NCI-H2171 treated with DMSO at 0.1 percent for 48 hours (cell line): Measurements from ENCODE around the gene SKIC2.
"Not testable (repeated sequence)": the region's sequence is repeated elsewhere in the genome, so short reads cannot be mapped to it uniquely, and the experiment has no call there.

ENCODE experiments used
- DNase-seq: peaks from one replicate; lab custom pipeline; 2025; lab: John Stamatoyannopoulos, UW

Gene SKIC2

GRCh38 chr6:32004864-32005537, 46.0 kb downstream of the SKIC2 start:
- DNase-seq = not testable (repeated sequence)

DNA sequence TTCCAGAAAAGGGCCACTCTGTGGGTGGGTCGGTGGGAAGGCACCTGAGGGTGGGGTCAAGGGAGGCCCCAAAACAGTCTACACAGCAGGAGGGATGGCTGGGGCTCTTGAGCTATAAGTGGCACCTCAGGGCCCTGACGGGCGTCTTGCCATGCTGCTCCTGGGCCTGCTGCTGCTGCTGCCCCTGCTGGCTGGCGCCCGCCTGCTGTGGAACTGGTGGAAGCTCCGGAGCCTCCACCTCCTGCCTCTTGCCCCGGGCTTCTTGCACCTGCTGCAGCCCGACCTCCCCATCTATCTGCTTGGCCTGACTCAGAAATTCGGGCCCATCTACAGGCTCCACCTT, 46.5 kb downstream of the SKIC2 start:
- DNase-seq = not testable (repeated sequence)

GRCh38 chr6:32005991-32006529, 47.1 kb downstream of the SKIC2 start:
- not testable (repeated sequence) for DNase-seq

- not testable (repeated sequence) for DNase-seq
Observed at GRCh38 chr6:32007086-32007485, 48.1 kb downstream of the SKIC2 start.

DNA sequence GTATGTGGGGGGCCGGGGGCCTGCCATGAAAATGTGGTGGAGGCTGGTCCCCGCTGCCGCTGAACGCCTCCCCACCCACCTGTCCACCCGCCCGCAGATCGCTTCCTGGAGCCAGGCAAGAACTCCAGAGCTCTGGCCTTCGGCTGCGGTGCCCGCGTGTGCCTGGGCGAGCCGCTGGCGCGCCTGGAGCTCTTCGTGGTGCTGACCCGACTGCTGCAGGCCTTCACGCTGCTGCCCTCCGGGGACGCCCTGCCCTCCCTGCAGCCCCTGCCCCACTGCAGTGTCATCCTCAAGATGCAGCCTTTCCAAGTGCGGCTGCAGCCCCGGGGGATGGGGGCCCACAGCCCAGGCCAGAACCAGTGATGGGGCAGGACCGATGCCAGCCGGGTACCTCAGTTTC, 49.1 kb downstream of the SKIC2 start:
- not testable (repeated sequence) for DNase-seq

GRCh38 chr6:32008616-32009015, 49.6 kb downstream of the SKIC2 start:
- DNase-seq = not testable (repeated sequence)

DNA sequence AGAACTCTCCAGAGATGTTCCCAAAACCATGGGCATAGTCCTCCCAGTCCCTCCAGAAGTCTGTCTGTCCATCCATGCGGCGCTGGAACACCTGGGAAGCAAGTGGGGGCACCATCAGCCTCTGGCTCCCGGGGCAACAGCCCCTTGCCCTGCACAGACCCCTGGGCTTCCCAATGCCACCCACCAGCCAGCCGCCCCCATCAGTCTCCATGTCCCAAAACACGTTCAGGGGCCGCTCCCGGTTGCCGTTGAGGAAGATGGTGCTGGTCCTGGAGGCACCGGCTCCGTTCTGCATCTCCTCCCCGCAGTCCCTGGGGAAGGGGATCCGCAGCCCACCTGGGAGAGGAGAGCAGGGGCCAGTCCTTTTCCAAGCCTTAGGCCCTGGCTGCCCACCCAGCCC, 50.6 kb downstream of the SKIC2 start:
- not testable (repeated sequence) for DNase-seq

DNA sequence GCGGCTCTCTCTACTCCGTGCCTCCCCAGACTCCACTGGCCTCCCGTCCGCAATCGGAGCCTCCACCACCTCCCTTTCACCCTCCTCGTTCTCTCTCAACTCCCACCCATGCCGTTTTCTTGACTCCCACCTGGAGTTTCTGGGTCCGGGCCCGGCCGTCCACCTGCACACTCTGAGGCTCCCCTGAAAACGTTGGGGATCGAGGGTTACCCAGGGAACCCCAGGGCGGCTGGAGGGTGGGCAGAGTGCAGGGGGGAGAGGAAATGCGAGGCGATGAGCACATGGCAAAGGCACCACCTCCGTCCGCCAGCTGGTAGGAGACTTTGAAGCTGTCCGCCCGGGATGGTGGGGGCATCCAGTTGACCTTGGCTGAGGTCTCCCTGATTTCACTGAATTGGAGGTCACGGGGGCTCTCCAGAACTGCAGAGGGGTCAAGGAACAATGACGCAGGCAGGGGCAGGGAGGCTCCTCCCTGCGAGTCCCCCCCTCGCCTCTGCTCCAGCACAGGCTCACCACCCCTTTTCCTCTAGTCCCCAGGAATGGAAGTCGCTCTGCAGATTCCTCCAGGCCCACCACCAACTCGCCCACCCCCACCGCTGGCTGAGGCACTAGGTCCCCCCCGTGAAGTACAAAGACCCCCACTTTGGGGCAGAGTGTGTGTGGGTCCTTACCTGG, 52.0 kb downstream of the SKIC2 start:
- DNase-seq = not testable (repeated sequence)

- DNase-seq = not testable (repeated sequence)
Observed at GRCh38 chr6:32012941-32013617, 54.1 kb downstream of the SKIC2 start.

DNA sequence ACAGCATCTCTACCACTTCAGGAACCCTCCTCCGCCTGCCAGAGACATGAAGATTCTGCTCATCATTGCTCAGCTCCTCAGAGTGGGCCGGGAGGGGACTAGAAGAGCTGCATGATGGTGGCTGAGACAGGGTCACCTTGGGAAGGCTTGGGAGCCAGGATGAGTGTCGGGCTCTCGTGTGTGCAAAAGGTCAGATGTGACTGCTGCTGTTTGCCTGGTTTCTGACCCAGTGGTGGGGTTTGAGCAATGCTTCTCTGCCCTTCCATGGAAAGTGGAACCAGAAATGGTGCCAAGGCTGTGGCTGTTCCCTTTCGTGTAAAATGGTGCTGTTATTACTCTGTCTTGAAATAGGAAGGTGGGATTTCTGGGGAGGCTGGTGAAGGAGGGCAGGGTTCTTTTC, 54.8 kb downstream of the SKIC2 start:
- not testable (repeated sequence) for DNase-seq

GRCh38 chr6:32014547-32014946, 55.6 kb downstream of the SKIC2 start, which contains the start of gene C4B:
Gene C4B, plus strand, starts transcription at chr6:32014795. Its CDS starts 51 bp downstream, at chr6:32014846.
- DNase-seq = not testable (repeated sequence)
